ENCODE results near the gene SIN3A.

DNA sequence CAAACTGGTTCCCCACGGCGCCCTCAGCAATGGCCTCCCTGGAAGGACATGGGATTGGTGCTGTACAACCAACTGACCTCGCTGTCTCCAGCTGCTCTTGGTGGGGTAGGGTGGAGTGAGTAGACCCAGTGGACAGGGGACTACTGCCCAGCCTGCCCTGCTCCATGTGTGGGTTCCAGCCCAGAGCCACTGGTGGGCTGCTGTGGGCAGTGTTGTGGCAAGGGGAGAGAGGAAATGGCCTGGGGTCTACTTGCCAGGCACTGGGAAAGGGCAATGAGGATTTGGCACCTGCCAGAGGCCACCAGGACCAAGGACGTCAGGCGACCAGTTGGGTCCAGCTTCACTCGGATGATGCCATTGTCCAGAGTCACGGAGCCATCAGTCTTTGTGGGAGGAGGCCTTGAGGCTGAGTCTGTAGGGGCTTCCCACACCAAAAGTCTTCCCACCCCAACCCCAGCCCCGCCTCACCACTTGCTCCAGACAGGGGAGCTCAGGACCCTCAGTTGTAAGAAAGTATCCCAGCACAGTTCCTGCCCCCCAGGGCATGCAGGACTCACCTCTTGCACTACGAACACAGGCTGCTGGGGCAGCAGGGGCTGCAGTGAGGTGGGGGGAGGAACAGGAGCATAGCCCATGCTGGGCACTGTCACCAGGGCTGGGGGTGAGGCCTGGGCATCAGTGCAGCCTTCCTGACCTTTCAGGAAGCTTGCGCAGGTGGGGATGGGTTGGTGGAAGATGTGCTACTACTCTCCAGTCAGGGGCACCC is 92.5 kb downstream of the SIN3A start:
- TF ChIP-seq, protein P1, sequence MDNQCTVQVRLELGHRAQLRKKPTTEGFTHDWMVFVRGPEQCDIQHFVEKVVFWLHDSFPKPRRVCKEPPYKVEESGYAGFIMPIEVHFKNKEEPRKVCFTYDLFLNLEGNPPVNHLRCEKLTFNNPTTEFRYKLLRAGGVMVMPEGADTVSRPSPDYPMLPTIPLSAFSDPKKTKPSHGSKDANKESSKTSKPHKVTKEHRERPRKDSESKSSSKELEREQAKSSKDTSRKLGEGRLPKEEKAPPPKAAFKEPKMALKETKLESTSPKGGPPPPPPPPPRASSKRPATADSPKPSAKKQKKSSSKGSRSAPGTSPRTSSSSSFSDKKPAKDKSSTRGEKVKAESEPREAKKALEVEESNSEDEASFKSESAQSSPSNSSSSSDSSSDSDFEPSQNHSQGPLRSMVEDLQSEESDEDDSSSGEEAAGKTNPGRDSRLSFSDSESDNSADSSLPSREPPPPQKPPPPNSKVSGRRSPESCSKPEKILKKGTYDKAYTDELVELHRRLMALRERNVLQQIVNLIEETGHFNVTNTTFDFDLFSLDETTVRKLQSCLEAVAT (IDR thresholded peaks at IDR 0.05): no peak
- TF ChIP-seq, protein P2, sequence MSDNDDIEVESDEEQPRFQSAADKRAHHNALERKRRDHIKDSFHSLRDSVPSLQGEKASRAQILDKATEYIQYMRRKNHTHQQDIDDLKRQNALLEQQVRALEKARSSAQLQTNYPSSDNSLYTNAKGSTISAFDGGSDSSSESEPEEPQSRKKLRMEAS (CRISPR knock-in tag; IDR thresholded peaks at IDR 0.05): no peak
- TF ChIP-seq FOSL1 (tag; conservative IDR thresholded peaks at IDR 0.05) (no peak), EGR1 (conservative IDR thresholded peaks at IDR 0.05) (no peak)

Data from K562 (cell line).